ENCODE results near the gene TBC1D30.

DNA sequence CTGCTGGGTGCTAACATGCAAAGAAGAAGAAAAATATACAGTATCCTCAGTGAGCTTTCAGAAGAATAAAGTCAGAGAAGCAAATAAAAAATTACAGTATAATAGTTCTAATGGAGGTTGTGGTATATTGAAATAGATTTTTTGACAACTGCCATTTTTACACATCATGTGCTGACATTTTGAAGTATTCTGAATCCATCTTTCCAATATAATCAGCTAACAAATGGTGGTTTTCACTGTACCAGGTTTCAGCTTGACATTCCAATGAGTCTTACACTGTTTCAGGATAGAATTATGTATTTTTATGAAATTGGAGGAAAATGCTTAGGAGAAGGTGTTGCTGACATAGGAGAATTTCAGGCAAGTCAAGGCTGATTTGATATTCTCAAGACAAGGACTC lies 26.3 kb upstream of the TBC1D30 start:
- TF ChIP-seq, protein P1, sequence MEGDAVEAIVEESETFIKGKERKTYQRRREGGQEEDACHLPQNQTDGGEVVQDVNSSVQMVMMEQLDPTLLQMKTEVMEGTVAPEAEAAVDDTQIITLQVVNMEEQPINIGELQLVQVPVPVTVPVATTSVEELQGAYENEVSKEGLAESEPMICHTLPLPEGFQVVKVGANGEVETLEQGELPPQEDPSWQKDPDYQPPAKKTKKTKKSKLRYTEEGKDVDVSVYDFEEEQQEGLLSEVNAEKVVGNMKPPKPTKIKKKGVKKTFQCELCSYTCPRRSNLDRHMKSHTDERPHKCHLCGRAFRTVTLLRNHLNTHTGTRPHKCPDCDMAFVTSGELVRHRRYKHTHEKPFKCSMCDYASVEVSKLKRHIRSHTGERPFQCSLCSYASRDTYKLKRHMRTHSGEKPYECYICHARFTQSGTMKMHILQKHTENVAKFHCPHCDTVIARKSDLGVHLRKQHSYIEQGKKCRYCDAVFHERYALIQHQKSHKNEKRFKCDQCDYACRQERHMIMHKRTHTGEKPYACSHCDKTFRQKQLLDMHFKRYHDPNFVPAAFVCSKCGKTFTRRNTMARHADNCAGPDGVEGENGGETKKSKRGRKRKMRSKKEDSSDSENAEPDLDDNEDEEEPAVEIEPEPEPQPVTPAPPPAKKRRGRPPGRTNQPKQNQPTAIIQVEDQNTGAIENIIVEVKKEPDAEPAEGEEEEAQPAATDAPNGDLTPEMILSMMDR (IDR thresholded peaks at IDR 0.05) = no peak
- TF ChIP-seq POLR2A (IDR thresholded peaks at IDR 0.05) = no peak

All from upper lobe of left lung (tissue), 4 donors.